HG03520 (cell line): ENCODE measurements around the gene C10orf88.
"Not testable (repeated sequence)": the region's sequence is repeated elsewhere in the genome, so short reads cannot be mapped to it uniquely, and the experiment has no call there.

Experiments used
- ATAC-seq: cut with Tn5 transposase; IDR thresholded peaks from one replicate; pipeline ENCODE4 v1.9.1; 2021; ENCODE audit warnings: mild to moderate bottlenecking, moderate library complexity; ENCODE audit not compliant: unreplicated experiment

The C10orf88 gene

DNA sequence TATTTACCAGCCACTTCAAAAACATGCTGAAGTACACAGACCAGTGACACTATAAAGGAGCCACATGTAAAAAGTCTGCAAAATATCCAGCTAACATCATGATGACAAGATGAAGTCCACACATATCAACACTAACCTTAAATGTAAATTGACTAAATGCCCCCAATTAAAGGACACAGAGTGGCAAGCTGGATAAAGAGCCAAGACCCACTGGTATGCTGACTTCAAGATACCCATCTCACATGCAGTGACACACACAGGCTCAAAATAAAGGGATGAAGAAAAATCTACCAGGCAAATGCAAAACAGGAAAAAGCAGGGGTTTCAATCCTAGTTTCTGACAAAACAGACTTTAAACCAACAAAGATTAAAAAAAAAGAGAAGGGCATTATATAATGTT, 12.9 kb upstream of the C10orf88 start:
- no peak for ATAC-seq

GRCh38 chr10:122962405-122962804, 8.4 kb upstream of the C10orf88 start:
- no peak for ATAC-seq

DNA sequence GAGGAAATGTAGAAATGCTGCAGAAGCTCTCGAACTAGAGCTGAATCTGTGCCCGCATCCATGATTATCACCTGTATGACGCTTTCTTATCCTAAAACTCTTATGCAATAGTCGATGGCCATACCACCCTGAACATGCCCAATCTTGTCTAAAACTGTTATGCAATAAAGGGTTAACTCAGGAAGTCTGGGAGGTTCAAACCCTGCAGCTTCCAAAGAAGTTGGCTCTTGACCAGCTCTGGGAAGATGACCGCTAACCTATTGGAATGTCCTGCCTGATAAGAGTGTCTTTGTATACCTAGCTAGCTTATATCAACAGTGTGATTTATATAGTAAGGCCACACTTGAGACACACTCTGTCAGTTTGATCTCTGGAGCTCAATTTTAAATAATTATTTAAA, 3.4 kb upstream of the C10orf88 start:
- ATAC-seq, result no peak

- no peak for ATAC-seq
Observed at GRCh38 chr10:122955892-122956291, 1.9 kb upstream of the C10orf88 start.

DNA sequence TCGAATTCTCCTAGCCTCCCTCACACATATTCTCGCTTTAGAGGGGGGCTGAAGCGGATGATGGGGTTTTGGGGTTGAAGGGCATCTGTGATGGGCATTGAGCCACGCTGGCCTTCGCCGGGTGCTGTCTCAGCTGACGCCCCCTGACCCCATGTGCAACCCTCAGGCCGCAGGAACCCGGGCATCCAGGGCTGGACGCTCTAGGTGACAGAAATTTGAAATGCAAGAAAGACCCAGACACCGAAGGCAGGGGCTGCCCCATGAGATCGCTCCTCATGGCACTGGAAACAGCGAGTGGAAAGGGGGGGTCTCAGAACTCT, 664 bp upstream of the C10orf88 start:
- no peak for ATAC-seq

DNA sequence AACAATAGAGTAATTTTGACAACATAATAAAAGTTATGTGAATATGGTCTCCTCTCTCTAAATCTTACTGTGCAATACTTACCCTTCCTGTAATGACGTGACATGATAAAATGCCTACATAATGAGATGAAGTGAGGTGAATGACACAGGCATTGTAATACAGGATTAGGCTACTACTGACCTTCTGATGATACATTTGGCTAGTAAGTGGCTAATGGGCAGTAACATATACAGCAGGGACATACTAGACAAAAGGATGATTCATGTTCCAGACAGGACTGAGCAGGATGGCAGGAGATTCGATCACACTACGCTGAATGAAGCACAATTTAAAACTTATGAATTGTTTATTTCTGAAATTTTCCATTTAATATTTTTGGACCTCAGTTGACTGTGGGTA, 4.7 kb downstream of the C10orf88 start:
- no peak for ATAC-seq

DNA sequence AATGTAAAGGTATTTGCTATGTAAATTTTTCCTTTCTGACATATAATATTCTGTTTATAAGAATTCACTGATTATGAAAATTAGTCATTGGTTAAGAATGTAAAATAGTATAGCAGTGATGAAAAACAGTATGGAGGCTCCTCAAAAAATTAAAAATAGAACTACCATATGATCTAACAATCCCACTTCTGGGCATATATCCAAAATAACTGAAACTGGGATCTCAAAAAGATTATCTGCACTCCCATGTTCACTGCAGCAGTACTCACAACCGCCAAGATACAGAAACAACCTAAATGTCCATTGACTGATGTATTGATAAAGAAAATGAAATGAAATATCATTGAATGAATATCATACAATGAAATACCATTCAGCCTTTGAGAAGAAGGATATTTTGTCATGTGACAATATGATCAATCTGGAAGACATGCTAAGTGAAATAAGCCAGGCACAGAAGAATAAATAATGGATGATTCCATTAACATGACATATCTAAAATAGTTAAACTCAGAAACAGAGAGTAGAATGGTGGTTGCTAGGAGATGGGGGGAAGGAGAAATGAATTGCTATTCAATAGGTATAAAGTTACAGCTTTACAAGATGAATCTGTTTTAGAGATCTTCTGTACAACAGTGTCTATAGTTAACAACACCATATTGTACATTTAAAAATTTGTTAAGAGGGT, 14.0 kb downstream of the C10orf88 start:
- ATAC-seq, result no peak

GRCh38 chr10:122939133-122939855, 14.7 kb downstream of the C10orf88 start:
- ATAC-seq, result no peak

DNA sequence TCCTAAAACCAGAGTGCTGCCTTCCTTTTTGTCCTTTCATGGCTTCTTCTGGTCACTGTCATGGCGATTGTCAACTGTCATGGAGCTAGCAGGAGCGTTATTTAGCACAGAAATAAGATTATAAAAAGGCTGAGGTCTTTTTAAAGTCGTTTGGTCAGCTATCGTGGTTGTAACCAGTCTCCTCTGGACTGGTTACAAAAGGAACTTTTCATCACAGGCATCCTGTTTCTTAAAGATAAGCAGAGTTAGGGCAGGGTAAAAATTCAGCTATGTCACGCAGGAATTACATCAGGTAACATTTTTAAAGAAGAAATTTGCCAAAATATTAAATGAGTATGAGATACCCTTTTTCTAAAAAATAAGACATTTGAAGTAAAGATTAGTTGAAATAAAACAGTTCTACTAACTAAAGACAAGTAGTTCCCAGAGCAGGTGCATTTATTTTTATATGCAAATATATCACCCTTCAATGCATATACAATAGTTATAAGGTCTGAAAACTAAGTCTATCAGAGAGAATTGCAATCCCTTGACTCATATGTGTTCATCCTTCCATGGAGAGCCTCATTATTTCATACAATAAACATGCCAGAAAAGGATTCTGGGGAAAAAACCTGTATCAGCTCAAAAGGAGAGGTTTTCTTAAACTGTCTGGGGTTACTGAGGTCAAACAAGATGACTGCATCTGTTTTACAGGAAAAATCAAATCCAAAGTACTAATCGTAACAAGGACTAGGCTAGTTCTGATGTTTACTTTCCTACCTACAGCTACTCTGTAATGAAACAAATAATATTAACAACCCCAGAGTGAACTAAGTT, 22.7 kb downstream of the C10orf88 start:
- no peak for ATAC-seq

DNA sequence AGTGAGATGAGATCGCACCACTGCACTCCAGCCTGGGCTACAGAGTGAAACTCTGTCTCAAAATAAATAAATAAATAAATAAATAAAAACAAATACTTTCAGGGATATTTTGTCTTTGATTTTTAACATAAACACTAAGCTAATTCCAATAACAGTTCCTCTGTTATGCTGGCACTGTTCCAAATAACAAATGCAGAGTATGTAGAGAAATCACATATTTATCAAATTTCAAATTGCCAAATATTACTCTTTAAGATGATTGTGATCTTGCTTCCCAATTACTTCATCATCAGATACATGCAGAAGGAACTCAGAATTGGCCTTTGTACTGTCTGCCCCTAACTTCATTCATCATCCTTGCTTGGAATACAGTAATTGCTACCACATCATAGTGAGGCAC, 23.9 kb downstream of the C10orf88 start:
- ATAC-seq, result no peak

DNA sequence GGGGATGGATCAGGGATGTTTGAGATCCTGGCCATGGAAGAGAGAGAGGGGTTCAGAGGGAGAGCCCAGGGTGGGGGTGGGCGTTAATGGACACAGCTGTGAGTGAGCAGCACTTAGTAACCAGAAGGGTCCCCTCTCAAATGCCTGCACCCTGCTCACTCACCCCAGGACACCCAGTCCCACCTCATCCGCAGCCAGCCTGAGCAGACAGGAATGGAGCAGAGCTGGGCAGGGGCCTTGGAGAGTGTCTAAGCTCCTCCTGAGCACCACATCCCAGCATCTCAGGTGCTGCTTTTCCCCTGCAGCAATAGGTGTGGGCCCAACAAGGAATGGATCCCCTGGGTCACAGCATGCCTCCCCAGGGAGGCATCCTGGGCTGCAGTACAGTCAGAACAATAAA, 38.3 kb downstream of the C10orf88 start:
- ATAC-seq, result no peak

GRCh38 chr10:122911889-122912484, 42.0 kb downstream of the C10orf88 start:
- ATAC-seq, result no peak

GRCh38 chr10:122910310-122910709, 43.7 kb downstream of the C10orf88 start, which contains the start of gene FAM24A:
Gene FAM24A, plus strand, starts transcription at chr10:122910610. Its CDS starts 1,025 bp downstream, at chr10:122911635.
- no peak for ATAC-seq

DNA sequence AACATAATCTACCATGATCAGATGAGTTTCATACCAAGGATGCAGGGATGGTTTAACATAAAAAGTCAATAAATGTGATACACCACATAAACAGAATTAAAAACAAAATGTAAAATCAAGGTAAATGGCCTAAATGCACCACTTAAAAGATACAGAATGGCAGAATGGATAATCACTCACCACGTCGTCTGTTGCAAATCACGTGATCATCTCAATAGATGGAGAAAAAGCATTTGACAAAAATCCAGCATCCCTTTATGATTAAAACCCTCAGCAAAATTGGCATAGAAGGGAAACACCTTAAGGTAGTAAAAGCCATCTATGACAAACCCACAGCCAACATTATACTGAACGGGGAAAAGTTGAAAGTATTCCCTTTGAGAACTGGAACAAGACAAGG, 50.2 kb downstream of the C10orf88 start:
- ATAC-seq, result not testable (repeated sequence)

DNA sequence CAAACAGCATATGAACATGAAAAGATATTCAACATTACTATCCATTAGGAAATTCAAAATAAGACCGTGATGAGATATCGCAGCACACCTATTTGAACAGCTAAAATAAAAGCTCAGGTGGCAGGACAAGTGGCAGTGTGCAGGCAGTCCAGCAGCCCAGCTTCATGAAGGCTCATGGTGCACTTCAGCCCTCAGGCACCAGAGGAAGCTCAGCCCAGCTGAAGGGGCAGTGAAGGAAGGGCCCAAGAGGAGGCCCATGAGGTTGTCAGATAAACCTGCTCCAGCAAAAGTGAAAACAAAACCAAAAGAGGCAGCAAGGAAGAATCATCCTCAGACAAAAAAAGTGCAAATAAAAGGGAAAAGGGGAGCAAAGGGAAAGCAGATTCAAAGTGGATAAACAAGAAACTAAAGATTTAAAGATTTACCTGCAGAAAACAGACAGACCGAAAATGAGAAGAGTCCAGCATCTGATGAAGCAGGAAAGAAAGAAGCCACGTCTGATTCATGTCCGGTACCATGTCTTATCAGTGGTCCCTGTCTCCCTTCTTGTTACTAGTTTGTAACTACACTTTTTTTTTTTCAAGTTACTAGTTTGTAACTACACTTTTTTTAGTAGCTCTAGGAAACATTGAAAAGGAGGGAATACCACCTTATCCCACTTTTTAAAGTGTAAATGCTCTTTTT, 59.6 kb downstream of the C10orf88 start:
- no peak for ATAC-seq

GRCh38 chr10:122884166-122884565, 69.9 kb downstream of the C10orf88 start:
- ATAC-seq, result no peak

- ATAC-seq, result no peak
Observed at GRCh38 chr10:122882766-122883165, 71.3 kb downstream of the C10orf88 start.
